ENCODE data around the gene TF. TPM values are rescaled to one million over a fixed set of nuclear protein-coding genes. Genes with fewer than 3 reads are reported as not detected.

Gene TF
- total and polyA plus RNA-seq, 4 donors, result 333 to 708 (median 529) TPM

DNA sequence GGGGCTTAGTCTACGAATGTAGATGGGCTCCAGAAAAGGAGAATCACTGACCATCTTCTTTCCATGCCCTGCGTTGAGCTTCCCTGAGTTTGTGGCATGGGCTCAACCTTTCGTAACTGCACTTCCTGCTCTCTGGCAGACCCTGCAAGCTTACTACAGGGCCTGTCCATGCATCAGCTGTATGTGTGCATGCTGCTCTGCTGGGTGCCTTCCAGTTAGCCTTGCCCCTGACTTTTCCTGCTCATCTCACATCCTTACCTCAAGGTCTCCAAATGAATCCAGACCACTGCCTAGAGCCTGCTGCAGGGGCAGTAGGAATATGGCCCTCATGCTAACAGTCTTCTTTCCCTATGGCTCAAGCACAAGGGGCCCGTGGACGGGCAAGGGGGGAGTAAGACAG, 2.0 kb upstream of the TF start:
- H3K27ac ChIP-seq (ENCODE audit: low read depth, low read length), result no peak overlapping the region
- H3K27me3 ChIP-seq (ENCODE audit: control insufficient read depth, insufficient read depth, low read length), result no peaks in the 10 kb centered on the region
- no peak overlapping the region for H3K4me3 ChIP-seq (ENCODE audit: low read depth, low read length)
- no peaks in the 10 kb centered on the region for H3K9me3 ChIP-seq (ENCODE audit: control insufficient read depth, insufficient read depth, low read length)
- H3K36me3 ChIP-seq (ENCODE audit: control insufficient read depth, insufficient read depth, low read length), result no peaks in the 10 kb centered on the region
- DNase-seq (ENCODE audit: low read depth in 4 of 6, low spot score in 6 of 6), result no peak
- H3K4me1 ChIP-seq (ENCODE audit: control insufficient read depth, insufficient read depth, low read length), result peaks cover 37% of the 10 kb centered on the region
- WGBS (ENCODE audit: insufficient coverage), result 70% methylated on average over 4 of the region's 5 CpGs

DNA sequence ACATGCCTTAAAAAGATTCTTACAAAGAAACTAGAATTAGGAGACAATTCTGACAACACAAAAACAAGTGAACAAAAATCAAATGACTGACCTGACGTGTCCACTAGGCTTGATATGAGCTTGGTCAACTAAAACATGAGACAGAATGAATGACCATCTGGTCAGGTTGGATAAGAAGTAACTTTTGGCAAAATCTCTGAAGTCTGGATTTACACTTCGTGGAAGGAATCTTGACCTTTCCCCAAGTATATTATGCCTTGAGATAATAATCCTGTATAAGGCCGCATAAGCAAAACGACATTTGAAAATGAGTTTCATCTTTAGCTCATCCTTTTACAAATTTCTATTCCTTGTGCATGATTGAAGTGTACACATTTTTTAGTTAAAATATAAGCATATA, 1.1 kb upstream of the TF start:
- Histone ChIP-seq H3K9me3 (ENCODE audit: control insufficient read depth, insufficient read depth, low read length) (no peaks in the 10 kb centered on the region), H3K4me3 (ENCODE audit: low read depth, low read length) (no peak overlapping the region), H3K36me3 (ENCODE audit: control insufficient read depth, insufficient read depth, low read length) (no peaks in the 10 kb centered on the region), H3K27me3 (ENCODE audit: control insufficient read depth, insufficient read depth, low read length) (no peaks in the 10 kb centered on the region), H3K4me1 (ENCODE audit: control insufficient read depth, insufficient read depth, low read length) (peaks cover 39% of the 10 kb centered on the region), H3K27ac (ENCODE audit: low read depth, low read length) (no peak overlapping the region)
- no peak for DNase-seq (ENCODE audit: low read depth in 4 of 6, low spot score in 6 of 6)
- WGBS (ENCODE audit: insufficient coverage), result no CpG with 5 or more reads among the region's 4 CpGs

DNA sequence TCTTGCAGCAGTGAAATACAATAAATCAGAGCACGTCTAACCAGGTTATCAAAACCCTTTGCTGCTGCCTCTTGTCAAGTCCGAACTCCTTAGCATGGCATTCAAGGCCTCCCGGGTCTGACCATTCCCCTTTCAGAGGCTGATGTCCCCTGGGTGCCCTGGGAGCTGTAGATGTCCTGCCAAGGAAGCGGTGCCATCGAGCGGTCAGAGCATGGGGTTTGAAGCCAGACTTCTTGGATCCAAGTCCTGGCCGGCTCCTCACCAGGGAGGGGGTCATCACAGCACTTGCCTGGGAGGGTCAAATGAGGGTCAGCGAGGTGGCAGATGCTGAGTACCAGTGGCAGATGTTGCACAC, 496 bp downstream of the TF start:
- H3K36me3 ChIP-seq (ENCODE audit: control insufficient read depth, insufficient read depth, low read length), result no peaks in the 10 kb centered on the region
- H3K9me3 ChIP-seq (ENCODE audit: control insufficient read depth, insufficient read depth, low read length), result no peaks in the 10 kb centered on the region
- peaks cover 44% of the 10 kb centered on the region for H3K4me1 ChIP-seq (ENCODE audit: control insufficient read depth, insufficient read depth, low read length)
- no peaks in the 10 kb centered on the region for H3K27me3 ChIP-seq (ENCODE audit: control insufficient read depth, insufficient read depth, low read length)
- 52% methylated on average over 7 of the region's 8 CpGs for WGBS (ENCODE audit: insufficient coverage)
- H3K4me3 ChIP-seq (ENCODE audit: low read depth, low read length), result peak overlapping the region; percentile 48
- peak in 2 of 6 donors; percentile 26 to 55 for DNase-seq (ENCODE audit: low read depth in 4 of 6, low spot score in 6 of 6)
- H3K27ac ChIP-seq (ENCODE audit: low read depth, low read length), result no peak overlapping the region

DNA sequence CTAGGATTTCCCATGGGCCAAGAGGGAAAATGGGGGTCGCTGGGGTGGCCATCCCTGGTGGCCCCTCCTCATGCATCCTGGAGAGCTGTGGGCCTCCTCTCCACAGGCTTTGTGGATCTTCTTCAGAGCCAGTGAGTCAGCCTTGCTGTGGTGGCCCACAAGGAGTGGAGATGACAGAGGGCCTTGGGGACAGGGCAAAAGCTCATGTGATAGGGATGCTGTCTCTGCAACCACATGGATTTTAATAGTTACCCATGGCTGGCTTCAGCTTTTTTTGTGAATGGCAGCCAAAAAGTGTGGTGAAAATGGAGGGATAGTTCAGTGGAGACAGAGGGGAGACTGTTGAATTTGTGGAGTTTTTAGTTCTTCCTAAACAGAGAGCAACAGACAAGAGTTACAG, 1.2 kb downstream of the TF start:
- peaks cover 40% of the 10 kb centered on the region for H3K4me1 ChIP-seq (ENCODE audit: control insufficient read depth, insufficient read depth, low read length)
- WGBS (ENCODE audit: insufficient coverage), result 100% methylated on average over 1 of the region's 1 CpG
- no peak overlapping the region for H3K27ac ChIP-seq (ENCODE audit: low read depth, low read length)
- no peaks in the 10 kb centered on the region for H3K9me3 ChIP-seq (ENCODE audit: control insufficient read depth, insufficient read depth, low read length)
- H3K27me3 ChIP-seq (ENCODE audit: control insufficient read depth, insufficient read depth, low read length), result no peaks in the 10 kb centered on the region
- DNase-seq (ENCODE audit: low read depth in 4 of 6, low spot score in 6 of 6), result no peak
- H3K36me3 ChIP-seq (ENCODE audit: control insufficient read depth, insufficient read depth, low read length), result no peaks in the 10 kb centered on the region
- H3K4me3 ChIP-seq (ENCODE audit: low read depth, low read length), result no peak overlapping the region

GRCh38 chr3:133747907-133748639, 1.9 kb downstream of the TF start:
- H3K27ac ChIP-seq (ENCODE audit: low read depth, low read length), result no peak overlapping the region
- H3K36me3 ChIP-seq (ENCODE audit: control insufficient read depth, insufficient read depth, low read length), result no peaks in the 10 kb centered on the region
- WGBS (ENCODE audit: insufficient coverage), result 89% methylated on average over 9 of the region's 12 CpGs
- no peak overlapping the region for H3K4me3 ChIP-seq (ENCODE audit: low read depth, low read length)
- peaks cover 36% of the 10 kb centered on the region for H3K4me1 ChIP-seq (ENCODE audit: control insufficient read depth, insufficient read depth, low read length)
- no peaks in the 10 kb centered on the region for H3K27me3 ChIP-seq (ENCODE audit: control insufficient read depth, insufficient read depth, low read length)
- H3K9me3 ChIP-seq (ENCODE audit: control insufficient read depth, insufficient read depth, low read length), result no peaks in the 10 kb centered on the region
- peak in 1 of 6 donors; percentile 14 for DNase-seq (ENCODE audit: low read depth in 4 of 6, low spot score in 6 of 6)

GRCh38 chr3:133749427-133750258, 3.5 kb downstream of the TF start:
- no peak for DNase-seq (ENCODE audit: low read depth in 4 of 6, low spot score in 6 of 6)
- Histone ChIP-seq H3K9me3 (ENCODE audit: control insufficient read depth, insufficient read depth, low read length) (no peaks in the 10 kb centered on the region), H3K4me1 (ENCODE audit: control insufficient read depth, insufficient read depth, low read length) (peaks cover 36% of the 10 kb centered on the region), H3K27ac (ENCODE audit: low read depth, low read length) (peak overlapping the region; percentile 44), H3K36me3 (ENCODE audit: control insufficient read depth, insufficient read depth, low read length) (peaks cover 13% of the 10 kb centered on the region), H3K27me3 (ENCODE audit: control insufficient read depth, insufficient read depth, low read length) (no peaks in the 10 kb centered on the region), H3K4me3 (ENCODE audit: low read depth, low read length) (no peak overlapping the region)
- 84% methylated on average over 2 of the region's 6 CpGs for WGBS (ENCODE audit: insufficient coverage)

- peak in 2 of 6 donors; percentile 39 to 47 for DNase-seq (ENCODE audit: low read depth in 4 of 6, low spot score in 6 of 6)
- no peaks in the 10 kb centered on the region for H3K27me3 ChIP-seq (ENCODE audit: control insufficient read depth, insufficient read depth, low read length)
- H3K27ac ChIP-seq (ENCODE audit: low read depth, low read length), result peak overlapping the region; percentile 44
- peaks cover 36% of the 10 kb centered on the region for H3K4me1 ChIP-seq (ENCODE audit: control insufficient read depth, insufficient read depth, low read length)
- peaks cover 16% of the 10 kb centered on the region for H3K36me3 ChIP-seq (ENCODE audit: control insufficient read depth, insufficient read depth, low read length)
- 54% methylated on average over 2 of the region's 6 CpGs for WGBS (ENCODE audit: insufficient coverage)
- no peaks in the 10 kb centered on the region for H3K9me3 ChIP-seq (ENCODE audit: control insufficient read depth, insufficient read depth, low read length)
- no peak overlapping the region for H3K4me3 ChIP-seq (ENCODE audit: low read depth, low read length)
Observed at GRCh38 chr3:133750259-133750656, 4.1 kb downstream of the TF start.

GRCh38 chr3:133753107-133753778, 7.0 kb downstream of the TF start:
- Histone ChIP-seq H3K4me3 (ENCODE audit: low read depth, low read length) (no peak overlapping the region), H3K27me3 (ENCODE audit: control insufficient read depth, insufficient read depth, low read length) (no peaks in the 10 kb centered on the region), H3K36me3 (ENCODE audit: control insufficient read depth, insufficient read depth, low read length) (peaks cover 33% of the 10 kb centered on the region), H3K27ac (ENCODE audit: low read depth, low read length) (no peak overlapping the region), H3K4me1 (ENCODE audit: control insufficient read depth, insufficient read depth, low read length) (peaks cover 8% of the 10 kb centered on the region), H3K9me3 (ENCODE audit: control insufficient read depth, insufficient read depth, low read length) (no peaks in the 10 kb centered on the region)
- DNase-seq (ENCODE audit: low read depth in 4 of 6, low spot score in 6 of 6), result no peak
- 94% methylated on average over 9 of the region's 13 CpGs for WGBS (ENCODE audit: insufficient coverage)

DNA sequence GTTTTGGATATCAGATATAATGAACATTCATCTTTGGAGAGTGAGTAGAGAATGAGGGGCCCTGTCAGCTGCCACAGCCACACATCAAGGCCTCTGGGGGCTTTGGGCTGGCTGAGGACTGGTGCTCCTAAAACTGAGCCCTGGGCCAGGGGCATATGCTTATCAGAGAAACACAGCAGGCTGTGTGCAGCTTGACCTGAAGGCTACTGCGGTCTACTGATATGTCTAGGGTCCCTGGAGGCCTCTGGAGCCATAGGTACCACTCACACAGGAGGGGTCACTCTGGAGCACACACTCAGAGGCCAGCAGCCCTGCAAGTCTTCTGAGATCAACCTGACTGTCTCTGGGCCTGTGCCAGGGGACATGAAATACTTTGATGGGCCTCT, 7.6 kb downstream of the TF start:
- H3K4me1 ChIP-seq (ENCODE audit: control insufficient read depth, insufficient read depth, low read length), result peaks cover 7% of the 10 kb centered on the region
- no peaks in the 10 kb centered on the region for H3K27me3 ChIP-seq (ENCODE audit: control insufficient read depth, insufficient read depth, low read length)
- peaks cover 34% of the 10 kb centered on the region for H3K36me3 ChIP-seq (ENCODE audit: control insufficient read depth, insufficient read depth, low read length)
- no peaks in the 10 kb centered on the region for H3K9me3 ChIP-seq (ENCODE audit: control insufficient read depth, insufficient read depth, low read length)
- H3K4me3 ChIP-seq (ENCODE audit: low read depth, low read length), result no peak overlapping the region
- 93% methylated on average over 1 of the region's 1 CpG for WGBS (ENCODE audit: insufficient coverage)
- DNase-seq (ENCODE audit: low read depth in 4 of 6, low spot score in 6 of 6), result no peak
- H3K27ac ChIP-seq (ENCODE audit: low read depth, low read length), result no peak overlapping the region

Measured in spinal cord (tissue), 10 donors.